IPS-20b (cell line): Measurements from ENCODE around the gene FOXO6.

Source experiments
- H3K27ac ChIP-seq: one replicate; pipeline ENCODE4 v1.5.1; 2013; ENCODE audit warnings: low read length
- H3K27me3 ChIP-seq: 2 replicates; pipeline ENCODE4 v1.6.1; 2013; ENCODE audit warnings: mild to moderate bottlenecking, low read length, inconsistent platforms; ENCODE audit not compliant: insufficient read depth
- H3K36me3 ChIP-seq: 2 replicates; pipeline ENCODE4 v1.6.1; 2013; ENCODE audit warnings: low read depth, mild to moderate bottlenecking, inconsistent platforms, low read length, moderate library complexity; ENCODE audit not compliant: insufficient read depth
- H3K4me1 ChIP-seq: 2 replicates; pipeline ENCODE4 v1.6.1; 2013; ENCODE audit warnings: mild to moderate bottlenecking, control low read depth, inconsistent platforms, low read length, moderate library complexity; ENCODE audit not compliant: insufficient read depth
- H3K4me3 ChIP-seq: 2 replicates; pipeline ENCODE4 v1.5.1; 2013; ENCODE audit warnings: mild to moderate bottlenecking, low read length, inconsistent platforms
- H3K9ac ChIP-seq: 2 replicates; pipeline ENCODE4 v1.6.1; 2013; ENCODE audit warnings: low read depth, mild to moderate bottlenecking, inconsistent platforms, low read length, moderate library complexity
- H3K9me3 ChIP-seq: 2 replicates; pipeline ENCODE4 v1.6.1; 2013; ENCODE audit warnings: mild to moderate bottlenecking, low read depth, low read length, inconsistent platforms; ENCODE audit not compliant: insufficient read depth

The FOXO6 gene

GRCh38 chr1:41356752-41357151 lies 4.5 kb upstream of the FOXO6 start:
- H3K4me3 ChIP-seq: no peak overlapping the region
- H3K9ac ChIP-seq: no peak overlapping the region
- peaks cover 5% of the 10 kb centered on the region for H3K4me1 ChIP-seq
- no peaks in the 10 kb centered on the region for H3K36me3 ChIP-seq
- H3K27ac ChIP-seq: no peak overlapping the region
- H3K9me3 ChIP-seq: no peaks in the 10 kb centered on the region
- H3K27me3 ChIP-seq: peaks cover 26% of the 10 kb centered on the region

DNA sequence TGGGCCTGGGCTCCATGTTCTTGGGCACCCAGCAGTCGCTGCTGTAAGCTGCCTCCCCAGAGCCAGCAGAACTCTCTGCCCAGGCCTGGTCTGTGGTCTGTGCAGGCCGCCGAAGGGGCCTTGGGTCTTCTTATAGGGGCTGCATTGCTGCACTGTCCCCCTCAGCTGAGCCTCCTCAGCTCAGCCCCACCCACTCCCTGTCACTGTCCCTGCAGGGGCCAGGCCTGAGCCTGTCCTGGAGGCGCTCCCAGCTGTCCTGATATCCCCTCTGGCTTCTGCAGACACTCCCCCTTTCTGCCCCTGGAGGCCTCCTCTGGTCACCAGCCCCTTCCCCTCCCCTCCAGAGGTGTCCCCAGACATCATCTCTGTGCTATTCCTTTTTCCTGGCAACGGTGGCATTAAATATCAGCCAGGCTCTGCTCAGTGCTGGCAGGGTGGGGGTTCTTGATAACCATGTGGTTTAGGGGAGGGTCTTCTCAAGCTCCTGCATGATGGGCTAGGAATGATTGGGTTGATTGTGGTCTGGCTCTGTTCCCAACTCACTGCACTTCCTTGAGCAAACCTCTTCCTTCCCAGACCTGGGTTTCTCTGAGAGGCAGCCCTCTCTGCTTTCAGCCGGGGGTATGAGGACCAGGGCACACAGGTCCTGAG lies 3.7 kb upstream of the FOXO6 start:
- peaks cover 34% of the 10 kb centered on the region for H3K27me3 ChIP-seq
- no peak overlapping the region for H3K9ac ChIP-seq
- peaks cover 5% of the 10 kb centered on the region for H3K4me1 ChIP-seq
- H3K36me3 ChIP-seq: no peaks in the 10 kb centered on the region
- no peaks in the 10 kb centered on the region for H3K9me3 ChIP-seq
- no peak overlapping the region; the same call in 1 of the 2 replicates for H3K4me3 ChIP-seq
- no peak overlapping the region for H3K27ac ChIP-seq

DNA sequence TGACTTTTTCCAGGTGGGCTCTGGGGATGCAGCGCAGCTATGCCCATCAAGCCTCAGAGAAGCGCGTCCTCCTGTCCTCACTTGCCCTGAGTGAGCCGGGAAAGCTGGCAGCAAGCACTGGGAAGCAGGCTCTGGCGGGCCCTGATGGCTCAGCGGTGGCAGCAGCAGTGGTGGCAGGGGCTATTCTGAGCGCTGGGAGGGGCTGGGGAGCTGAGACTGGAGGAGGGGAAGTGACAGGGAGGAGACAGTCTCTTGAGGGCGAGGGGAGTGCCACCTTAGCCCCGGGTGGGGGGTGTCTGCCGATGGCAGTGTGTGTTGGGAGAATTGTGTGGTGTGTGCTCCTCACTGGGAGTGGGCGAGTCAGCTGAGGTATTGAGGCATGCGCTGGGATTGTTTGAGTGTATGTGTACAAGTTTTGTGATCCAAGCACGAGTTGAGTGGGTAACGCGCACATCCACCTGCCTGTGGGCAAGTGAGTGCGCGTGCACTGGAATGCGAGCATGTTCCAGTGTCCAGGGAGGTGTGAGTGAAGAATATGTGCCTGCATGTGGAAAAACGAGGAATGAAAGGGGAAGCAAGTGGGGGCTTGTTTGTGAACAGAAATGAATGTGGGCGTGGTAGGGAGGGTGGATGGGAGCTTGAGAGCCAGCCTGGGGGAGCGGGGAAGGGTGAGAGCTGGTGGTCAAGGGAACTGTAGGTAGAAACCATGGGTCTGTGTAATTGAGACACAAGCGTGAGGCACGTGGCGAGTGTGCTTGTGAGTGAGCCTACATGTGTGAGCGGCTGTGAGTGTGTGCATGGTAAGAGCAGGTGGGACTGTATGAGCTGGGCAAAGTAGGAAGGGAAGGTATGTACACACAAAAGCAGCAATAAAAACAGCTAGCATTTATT lies 2.9 kb upstream of the FOXO6 start:
- H3K9ac ChIP-seq: no peak overlapping the region
- H3K27me3 ChIP-seq: peaks cover 42% of the 10 kb centered on the region
- no peak overlapping the region; the same call in 1 of the 2 replicates for H3K4me3 ChIP-seq
- no peak overlapping the region for H3K27ac ChIP-seq
- H3K4me1 ChIP-seq: peaks cover 11% of the 10 kb centered on the region
- no peaks in the 10 kb centered on the region for H3K9me3 ChIP-seq
- no peaks in the 10 kb centered on the region for H3K36me3 ChIP-seq

DNA sequence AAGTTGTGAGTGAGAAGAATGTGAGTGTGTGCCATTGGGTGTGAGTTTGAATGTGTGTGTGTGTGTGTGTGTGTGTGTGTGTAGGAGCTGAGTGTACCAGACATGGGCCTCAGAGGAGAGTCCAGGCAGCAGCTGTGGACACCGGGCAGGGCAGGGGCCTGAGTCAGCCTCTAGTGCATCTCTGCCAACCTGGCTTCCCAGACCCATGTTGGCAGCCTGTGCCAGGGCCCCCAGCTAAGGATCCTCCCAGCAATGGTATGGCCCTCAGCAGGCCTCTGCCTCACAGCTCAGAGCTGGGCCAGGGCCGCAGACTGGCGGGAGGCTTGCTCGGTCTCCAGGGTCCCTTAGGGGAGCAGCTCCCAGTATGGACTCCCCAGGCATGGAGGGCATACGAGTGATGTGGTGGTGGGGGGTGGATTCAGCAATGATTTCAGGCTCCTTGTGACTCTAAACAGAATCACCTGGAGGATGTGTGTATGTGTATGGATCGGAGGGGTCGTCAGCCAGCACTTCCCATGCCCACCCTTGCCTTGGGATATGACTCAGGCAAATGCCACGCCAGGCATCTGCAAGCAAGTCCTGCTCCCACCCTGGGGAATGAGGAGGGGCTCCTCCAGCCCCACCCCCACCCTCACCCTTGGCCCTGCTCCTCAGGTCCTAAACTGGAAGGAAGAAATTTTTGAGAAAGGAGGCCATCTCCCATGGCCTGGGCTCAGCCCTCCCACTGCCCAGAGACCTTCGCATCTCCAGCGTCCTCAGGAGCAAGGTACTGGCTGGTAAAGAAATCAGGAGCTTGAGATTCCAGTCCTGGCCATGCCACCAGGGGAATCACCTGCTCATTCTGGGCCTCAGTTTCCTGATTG lies 1.8 kb upstream of the FOXO6 start:
- Histone ChIP-seq H3K27ac (no peak overlapping the region), H3K4me1 (peaks cover 11% of the 10 kb centered on the region), H3K36me3 (no peaks in the 10 kb centered on the region), H3K9ac (no peak overlapping the region), H3K9me3 (no peaks in the 10 kb centered on the region), H3K27me3 (peaks cover 52% of the 10 kb centered on the region), H3K4me3 (no peak overlapping the region)

- Histone ChIP-seq H3K4me3 (peak overlapping the region; percentile 59), H3K27me3 (peaks cover 60% of the 10 kb centered on the region), H3K36me3 (no peaks in the 10 kb centered on the region), H3K9ac (no peak overlapping the region), H3K9me3 (no peaks in the 10 kb centered on the region), H3K4me1 (peaks cover 11% of the 10 kb centered on the region), H3K27ac (no peak overlapping the region)
Observed at GRCh38 chr1:41360074-41360785, 1.0 kb upstream of the FOXO6 start.

DNA sequence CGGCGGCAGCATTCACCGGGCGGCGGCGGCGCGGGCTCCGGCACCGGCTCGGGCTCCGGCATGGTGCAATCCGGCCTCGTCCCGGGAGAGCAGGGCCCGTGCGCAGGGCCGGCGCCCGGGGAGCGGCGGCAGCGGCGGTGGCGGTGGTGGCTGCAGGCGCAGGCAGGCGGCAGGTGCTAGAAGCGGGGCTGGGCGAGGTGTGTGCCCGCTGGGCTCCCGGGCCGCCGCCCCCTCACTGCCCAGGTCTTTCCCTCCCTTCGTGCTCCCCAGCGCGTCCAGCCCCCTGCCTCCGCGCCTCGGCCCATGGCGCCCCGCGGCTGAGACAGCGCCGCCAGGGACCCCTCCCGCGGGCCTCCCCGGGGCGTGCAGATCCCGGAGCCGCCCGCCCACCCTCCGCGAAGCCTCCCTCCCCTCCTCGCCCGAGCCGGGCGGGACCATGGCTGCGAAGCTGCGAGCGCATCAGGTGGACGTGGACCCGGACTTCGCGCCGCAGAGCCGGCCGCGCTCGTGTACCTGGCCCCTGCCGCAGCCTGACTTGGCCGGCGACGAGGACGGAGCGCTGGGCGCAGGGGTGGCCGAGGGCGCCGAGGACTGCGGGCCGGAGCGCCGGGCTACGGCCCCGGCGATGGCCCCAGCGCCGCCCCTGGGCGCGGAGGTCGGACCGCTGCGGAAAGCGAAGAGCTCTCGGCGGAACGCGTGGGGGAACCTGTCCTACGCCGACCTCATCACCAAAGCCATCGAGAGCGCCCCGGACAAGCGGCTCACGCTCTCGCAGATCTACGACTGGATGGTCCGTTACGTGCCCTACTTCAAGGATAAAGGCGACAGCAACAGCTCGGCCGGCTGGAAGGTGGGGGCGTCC lies 492 bp downstream of the FOXO6 start:
- no peaks in the 10 kb centered on the region for H3K36me3 ChIP-seq
- H3K27me3 ChIP-seq: peaks cover 73% of the 10 kb centered on the region
- H3K4me3 ChIP-seq: peak overlapping the region; percentile 60; the same call in 1 of the 2 replicates
- H3K4me1 ChIP-seq: peaks cover 16% of the 10 kb centered on the region
- no peak overlapping the region for H3K9ac ChIP-seq
- H3K27ac ChIP-seq: no peak overlapping the region
- no peaks in the 10 kb centered on the region for H3K9me3 ChIP-seq

- Histone ChIP-seq H3K4me3 (peak overlapping the region; percentile 60; the same call in 1 of the 2 replicates), H3K4me1 (peaks cover 22% of the 10 kb centered on the region), H3K27ac (no peak overlapping the region), H3K36me3 (no peaks in the 10 kb centered on the region), H3K9ac (no peak overlapping the region), H3K27me3 (peaks cover 79% of the 10 kb centered on the region), H3K9me3 (no peaks in the 10 kb centered on the region)
Observed at GRCh38 chr1:41362357-41362721, 1.1 kb downstream of the FOXO6 start.

DNA sequence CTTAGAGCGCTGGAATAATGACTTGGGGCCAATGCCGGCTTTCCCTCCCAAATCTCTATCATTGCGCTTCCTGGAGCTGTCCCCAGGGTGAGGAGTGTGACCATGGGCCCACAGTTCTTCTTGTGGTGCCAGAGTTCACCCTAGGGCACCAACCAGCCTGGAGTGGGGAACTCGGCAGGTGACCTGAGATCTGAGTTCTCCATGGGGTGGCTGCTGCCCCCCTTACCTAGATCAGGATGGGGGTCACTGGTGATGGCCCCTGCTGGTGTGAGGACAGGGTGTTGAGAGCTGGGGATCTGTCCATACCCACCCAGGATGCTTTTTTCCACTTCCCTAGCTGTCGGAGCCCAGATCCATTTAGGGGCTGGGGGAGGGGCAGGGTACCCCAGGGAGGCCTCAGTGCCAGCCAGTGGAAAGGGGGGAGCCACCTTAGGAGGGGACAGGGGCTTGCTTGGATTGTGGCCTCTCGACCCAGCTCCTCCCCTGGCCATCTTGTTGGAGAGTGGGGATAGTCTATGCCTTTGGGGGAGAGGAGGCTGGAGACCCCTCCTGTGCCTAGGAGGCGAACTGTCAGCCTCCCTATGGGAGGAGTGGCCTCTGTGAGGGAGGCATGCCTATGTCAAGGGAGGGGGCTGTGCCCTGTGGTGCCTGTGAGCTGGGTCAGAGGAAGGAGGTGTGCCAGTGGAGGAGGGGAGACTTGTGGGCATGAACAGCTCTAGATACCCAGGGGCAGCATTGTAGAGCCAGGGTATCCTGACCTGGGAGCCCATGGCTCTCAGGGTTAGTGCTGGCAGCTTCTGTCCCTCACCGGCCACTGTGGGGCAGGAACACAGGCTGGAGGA lies 1.7 kb downstream of the FOXO6 start:
- H3K9me3 ChIP-seq: no peaks in the 10 kb centered on the region
- H3K27ac ChIP-seq: no peak overlapping the region
- peaks cover 86% of the 10 kb centered on the region for H3K27me3 ChIP-seq
- H3K36me3 ChIP-seq: no peaks in the 10 kb centered on the region
- H3K9ac ChIP-seq: no peak overlapping the region
- peak overlapping the region; percentile 60; the same call in 1 of the 2 replicates for H3K4me3 ChIP-seq
- peaks cover 22% of the 10 kb centered on the region for H3K4me1 ChIP-seq

- Histone ChIP-seq H3K4me1 (peaks cover 22% of the 10 kb centered on the region), H3K9me3 (no peaks in the 10 kb centered on the region), H3K27me3 (peaks cover 87% of the 10 kb centered on the region), H3K4me3 (0 out of 2 replicates have a peak overlapping the region, but pooled peaks have one; percentile 1), H3K36me3 (no peaks in the 10 kb centered on the region), H3K27ac (no peak overlapping the region), H3K9ac (no peak overlapping the region)
Observed at GRCh38 chr1:41363591-41364320, 2.5 kb downstream of the FOXO6 start.
